Tibial nerve (tissue), 4 donors: ENCODE data around the gene QARS1. TPM values are rescaled to one million over a fixed set of nuclear protein-coding genes. Genes with fewer than 3 reads are reported as not detected.

Source experiments
- DNase-seq, 2 donors: peaks; one replicate each; pipeline ENCODE4 v3.0.0-alpha.2; 2019; ENCODE audit warnings: low spot score in 2 of 2
- H3K27ac ChIP-seq, 4 donors: fragments of 200-600 bp; sonication (generic) in 3 of 4; one replicate each; pipeline ENCODE4 v1.5.1; 2017 to 2019; ENCODE audit warnings: mild to moderate bottlenecking in 1 of 4
- H3K27me3 ChIP-seq, 2 donors: fragments of 200-600 bp; sonication (generic) in 1 of 2; one replicate each; pipeline versions ENCODE4 v1.5.1 to v1.6.0; 2017 to 2019
- H3K36me3 ChIP-seq, 3 donors: fragments of 200-600 bp; sonication (generic); one replicate each; pipeline ENCODE4 v1.5.1; 2018 to 2019
- H3K4me1 ChIP-seq, 4 donors: fragments of 200-600 bp; sonication (generic) in 3 of 4; one replicate each; pipeline ENCODE4 v1.5.1; 2017 to 2019
- H3K4me3 ChIP-seq, 4 donors: fragments of 200-600 bp; sonication (generic) in 3 of 4; one replicate each; pipeline ENCODE4 v1.5.1; 2017 to 2019; ENCODE audit warnings: mild to moderate bottlenecking in 1 of 4, moderate library complexity in 1 of 4
- H3K9me3 ChIP-seq, 4 donors: fragments of 200-600 bp; sonication (generic) in 3 of 4; one replicate each; pipeline ENCODE4 v1.5.1; 2017 to 2019
- CTCF ChIP-seq, 5 experiments: fragments of 200-600 bp in 3 of 5; fragments of 450-650 bp in 2 of 5; sonication (generic) in 3 of 5; IDR thresholded peaks; one replicate each; pipeline ENCODE4 v1.5.1; 2016 to 2019; ENCODE audit warnings: antibody characterized with exemption in 5 of 5, mild to moderate bottlenecking in 3 of 5, moderate library complexity in 2 of 5
- EP300 ChIP-seq, 2 donors: sonication (generic); formaldehyde crosslinking; IDR thresholded peaks; one replicate each; pipeline ENCODE4 v1.6.1; 2017; ENCODE audit warnings: antibody characterized with exemption in 2 of 2, mild to moderate bottlenecking in 1 of 2
- POLR2A ChIP-seq, 2 donors: fragments of 450-650 bp; IDR thresholded peaks; one replicate each; pipeline ENCODE4 v1.6.1; 2017; ENCODE audit warnings: antibody characterized with exemption in 2 of 2, mild to moderate bottlenecking in 2 of 2, moderate library complexity in 2 of 2
- WGBS, 2 donors: methylation state at CpG; one replicate each; pipeline ENCODE4 v1.1.5; 2018; 5-methylcytosine and 5-hydroxymethylcytosine counted together
- total RNA-seq, 4 donors: library from RNA; depleted of rRNA; stranded (reverse); fragments of >200 nt; gene quantifications; one replicate each; pipeline ENCODE4 v1.1.0, GENCODE V29; 2016

Gene QARS1
- total RNA-seq, 4 donors from 2014 or later, result 137 to 227 (median 161) TPM

- H3K27me3 ChIP-seq, result no peaks in the 10 kb centered on the region
- DNase-seq, result no peak
- H3K9me3 ChIP-seq, result no peaks in the 10 kb centered on the region
- no peak overlapping the region for H3K27ac ChIP-seq
- H3K4me1 ChIP-seq, result peaks cover 0 to 32% (median 14%) of the 10 kb centered on the region in 4 donors
- H3K4me3 ChIP-seq, result no peak overlapping the region
- WGBS, 2 donors, result 69 to 72% methylated on average over 4 of the region's 4 CpGs
- peaks cover 0 to 7% (median 0%) of the 10 kb centered on the region in 3 donors for H3K36me3 ChIP-seq
- TF ChIP-seq EP300 (IDR thresholded peaks at IDR 0.05), result no peak
- TF ChIP-seq CTCF (IDR thresholded peaks at IDR 0.05), result no peak
- no peak for TF ChIP-seq POLR2A (IDR thresholded peaks at IDR 0.05)
These were observed 30.9 kb upstream of the QARS1 start for GRCh38 chr3:49135499-49135898.

DNA sequence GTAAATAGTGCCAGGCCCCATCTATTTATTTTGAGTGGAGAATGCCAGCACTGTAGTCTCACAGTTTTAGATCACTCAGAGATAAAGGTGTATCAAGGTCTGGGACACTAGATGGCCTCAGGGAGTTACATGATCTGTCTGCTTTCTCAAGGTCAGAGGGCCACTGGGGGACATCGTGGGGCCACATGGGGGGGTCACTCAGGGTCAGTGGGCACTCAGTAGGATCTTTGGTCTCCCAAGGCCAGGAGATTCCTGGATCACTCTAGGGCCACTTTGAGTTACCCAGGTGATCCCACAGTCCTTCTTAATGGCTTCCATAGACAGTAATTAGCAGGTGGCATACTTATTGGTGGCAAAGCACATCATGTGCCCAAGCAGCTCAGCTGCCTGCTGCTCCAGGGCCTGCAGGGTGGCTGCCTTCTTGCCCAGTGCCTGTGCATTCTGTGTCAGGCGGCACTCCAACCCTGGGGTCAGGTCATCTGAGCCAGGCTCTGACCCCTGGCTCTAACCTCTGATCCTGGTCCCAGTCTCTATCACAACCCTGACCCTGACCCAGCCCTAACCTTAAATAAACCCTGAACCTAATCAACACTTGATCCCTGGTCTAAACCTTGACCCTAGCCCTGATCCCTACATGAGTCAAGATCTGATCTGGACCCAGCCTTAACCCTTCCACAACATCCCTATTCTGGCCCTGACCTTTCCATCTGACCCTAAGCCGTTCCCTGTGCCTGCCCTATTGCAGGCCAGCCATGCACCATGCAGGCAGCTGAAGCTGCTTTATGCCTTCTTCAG is 30.1 kb upstream of the QARS1 start:
- TF ChIP-seq EP300 (IDR thresholded peaks at IDR 0.05) (no peak), POLR2A (IDR thresholded peaks at IDR 0.05) (no peak), CTCF (IDR thresholded peaks at IDR 0.05) (no peak)
- Histone ChIP-seq H3K9me3 (no peaks in the 10 kb centered on the region), H3K4me3 (no peak overlapping the region), H3K36me3 (peaks cover 0 to 16% (median 0%) of the 10 kb centered on the region in 3 donors), H3K27ac (peak overlapping the region in 2 of 4 donors; percentile 91 to 95), H3K27me3 (no peaks in the 10 kb centered on the region), H3K4me1 (peaks cover 0 to 40% (median 14%) of the 10 kb centered on the region in 4 donors)
- DNase-seq, result no peak
- WGBS, 2 donors, result 27 to 34% methylated on average over 2 to 3 of the region's 3 CpGs

GRCh38 chr3:49133226-49133951 is 28.8 kb upstream of the QARS1 start:
- TF ChIP-seq EP300 (IDR thresholded peaks at IDR 0.05) (peak in 1 of 2 donors; percentile 68), CTCF (IDR thresholded peaks at IDR 0.05) (peak in 1 of 5 experiments; percentile 29), POLR2A (IDR thresholded peaks at IDR 0.05) (peak in 1 of 2 donors; percentile 20)
- peaks cover 0 to 29% (median 0%) of the 10 kb centered on the region in 3 donors for H3K36me3 ChIP-seq
- peak; percentile 74 to 83 for DNase-seq
- H3K27ac ChIP-seq, result peak overlapping the region; percentile 64 to 95 (median 88)
- H3K4me1 ChIP-seq, result peaks cover 0 to 45% (median 14%) of the 10 kb centered on the region in 4 donors
- peak overlapping the region; percentile 52 to 89 (median 65) for H3K4me3 ChIP-seq
- WGBS, 2 donors, result 4 to 5% methylated on average over 25 to 30 of the region's 30 CpGs
- no peaks in the 10 kb centered on the region for H3K27me3 ChIP-seq
- no peaks in the 10 kb centered on the region for H3K9me3 ChIP-seq

GRCh38 chr3:49132437-49133225 is 28.1 kb upstream of the QARS1 start, which contains the start of gene LAMB2:
TSS of gene LAMB2 (minus strand) at chr3:49133050. CDS start at chr3:49132867, 183 bp downstream.
- Histone ChIP-seq H3K36me3 (peaks cover 0 to 36% (median 0%) of the 10 kb centered on the region in 3 donors), H3K9me3 (no peaks in the 10 kb centered on the region), H3K4me3 (peak within 1 kb of the TSS; percentile 52 to 89 (median 65)), H3K4me1 (peaks cover 0 to 45% (median 14%) of the 10 kb centered on the region in 4 donors), H3K27ac (peak within 1 kb of the TSS; percentile 64 to 95 (median 88)), H3K27me3 (no peaks in the 10 kb centered on the region)
- peak; percentile 48 to 80 for DNase-seq
- TF ChIP-seq CTCF (IDR thresholded peaks at IDR 0.05), result peak in 2 of 5 experiments; percentile 31 to 50
- TF ChIP-seq POLR2A (IDR thresholded peaks at IDR 0.05), result peak in 1 of 2 donors; percentile 40
- peak in 1 of 2 donors; percentile 70 for TF ChIP-seq EP300 (IDR thresholded peaks at IDR 0.05)
- WGBS, 2 donors, result 3 to 4% methylated on average over 21 to 26 of the region's 28 CpGs
